Hepatocyte (in vitro differentiated cells): ENCODE measurements around the gene NCMAP. TPM values are rescaled to one million over a fixed set of nuclear protein-coding genes. Genes with fewer than 3 reads are reported as not detected.

Experiments used
- DNase-seq: peaks from one replicate; pipeline ENCODE4 v3.0.0-alpha.2; 2016; ENCODE audit warnings: low spot score
- H2AFZ ChIP-seq: fragments of 200-600 bp; sonication (generic); 2 replicates; pipeline ENCODE4 v1.6.0; 2016; ENCODE audit warnings: antibody characterized with exemption, mild to moderate bottlenecking
- H3K27ac ChIP-seq: fragments of 200-600 bp; sonication (generic); 2 replicates; pipeline ENCODE4 v1.5.1; 2016; ENCODE audit warnings: mild to moderate bottlenecking
- H3K27me3 ChIP-seq: fragments of 200-600 bp; sonication (generic); 2 replicates; pipeline ENCODE4 v1.6.1; 2016
- H3K36me3 ChIP-seq: fragments of 200-600 bp; sonication (generic); replicated peaks from 2 replicates; pipeline ENCODE4 v1.5.1; 2016; ENCODE audit warnings: low read depth; ENCODE audit not compliant: insufficient read depth
- H3K4me1 ChIP-seq: fragments of 200-600 bp; sonication (generic); 2 replicates; pipeline ENCODE4 v1.5.1; 2016; ENCODE audit warnings: mild to moderate bottlenecking, moderate library complexity; ENCODE audit not compliant: insufficient read depth
- H3K4me2 ChIP-seq: fragments of 200-600 bp; sonication (generic); 2 replicates; pipeline ENCODE4 v1.6.0; 2016
- H3K4me3 ChIP-seq: fragments of 200-600 bp; sonication (generic); 2 replicates; pipeline ENCODE4 v1.5.1; 2016; ENCODE audit warnings: mild to moderate bottlenecking
- H3K79me2 ChIP-seq: fragments of 200-600 bp; sonication (generic); 2 replicates; pipeline ENCODE4 v1.6.0; 2017; ENCODE audit warnings: mild to moderate bottlenecking
- H3K9me2 ChIP-seq: fragments of 200-600 bp; sonication (generic); replicated peaks from 2 replicates; pipeline ENCODE4 v1.6.0; 2017; ENCODE audit warnings: mild to moderate bottlenecking; ENCODE audit not compliant: insufficient read depth
- H3K9me3 ChIP-seq: fragments of 200-600 bp; sonication (generic); 2 replicates; pipeline ENCODE4 v1.5.1; 2016; ENCODE audit warnings: low read depth, mild to moderate bottlenecking
- H4K20me1 ChIP-seq: fragments of 200-600 bp; sonication (generic); 2 replicates; pipeline ENCODE4 v1.6.0; 2016; ENCODE audit warnings: mild to moderate bottlenecking; ENCODE audit not compliant: insufficient read depth, poor library complexity, severe bottlenecking
- EZH2 ChIP-seq: fragments of 200-600 bp; sonication (generic); IDR thresholded peaks from 2 replicates; pipeline ENCODE4 v1.6.1; 2016; ENCODE audit warnings: antibody characterized with exemption, mild to moderate bottlenecking, borderline replicate concordance
- EZH2phosphoT487 ChIP-seq: fragments of 200-600 bp; sonication (generic); IDR thresholded peaks from one replicate; pipeline ENCODE4 v1.6.1; 2018; ENCODE audit warnings: antibody characterized with exemption, mild to moderate bottlenecking, low read depth, moderate library complexity; ENCODE audit not compliant: unreplicated experiment, severe bottlenecking
- WGBS: methylation state at CpG from one replicate; pipeline ENCODE4 v1.1.6; 2016; ENCODE audit warnings: low lambda C conversion rate; ENCODE audit errors: missing lambda C conversion rate; 5-methylcytosine and 5-hydroxymethylcytosine counted together
- polyA plus RNA-seq: library from polyadenylated mRNA; unstranded; fragments of >200 nt; fragmentation: Nextera tagmentation; extraction: Ambion mirVana; gene quantifications from 2 replicates; pipeline ENCODE4 v1.2.1, GENCODE V29; 2016
- total RNA-seq: library from RNA; depleted of rRNA; stranded (reverse); fragments of >200 nt; gene quantifications from 2 replicates; pipeline ENCODE4 v1.2.3, GENCODE V29; 2014
- TF ChIP-seq, protein P1 (sequence below): fragments of 200-600 bp; sonication (generic); IDR thresholded peaks from 2 replicates; pipeline ENCODE4 v1.5.1; 2016; ENCODE audit warnings: antibody characterized with exemption, mild to moderate bottlenecking; ENCODE audit not compliant: poor library complexity

The NCMAP gene
- total and polyA plus RNA-seq, 2 experiments from 2014 or later, result 3.5 to 6.3 TPM

DNA sequence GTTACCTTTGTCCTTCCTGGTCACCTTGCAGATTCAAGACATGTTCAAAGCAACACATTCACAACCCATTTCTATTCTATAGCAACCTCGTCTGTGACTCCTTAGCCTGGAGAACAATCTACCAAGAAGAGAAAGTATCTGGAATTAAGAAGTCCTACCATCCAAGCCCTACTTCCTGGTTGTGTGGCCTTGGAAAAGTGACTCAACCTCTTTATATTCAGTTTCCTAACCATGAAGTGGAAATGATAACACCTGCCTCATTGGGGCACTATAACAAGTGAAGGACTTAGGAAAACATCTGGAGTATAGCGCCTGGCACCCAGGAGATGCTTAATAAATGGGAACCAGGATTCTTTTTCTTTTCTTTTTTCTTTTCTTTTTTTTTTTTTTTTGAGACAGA is 50.7 kb downstream of the NCMAP start:
- Histone ChIP-seq H2AFZ (no peak overlapping the region), H3K79me2 (no peaks in the 10 kb centered on the region), H3K27me3 (no peaks in the 10 kb centered on the region), H3K4me3 (no peak overlapping the region), H3K27ac (no peak overlapping the region), H3K9me3 (no peaks in the 10 kb centered on the region), H3K9me2 (no peaks in the 10 kb centered on the region), H3K36me3 (no peaks in the 10 kb centered on the region), H3K4me2 (no peak overlapping the region), H3K4me1 (no peaks in the 10 kb centered on the region), H4K20me1 (no peaks in the 10 kb centered on the region)
- 88% methylated on average over 2 of the region's 2 CpGs for WGBS
- TF ChIP-seq EZH2phosphoT487 (no peak), EZH2 (no peak)
- TF ChIP-seq, protein P1, sequence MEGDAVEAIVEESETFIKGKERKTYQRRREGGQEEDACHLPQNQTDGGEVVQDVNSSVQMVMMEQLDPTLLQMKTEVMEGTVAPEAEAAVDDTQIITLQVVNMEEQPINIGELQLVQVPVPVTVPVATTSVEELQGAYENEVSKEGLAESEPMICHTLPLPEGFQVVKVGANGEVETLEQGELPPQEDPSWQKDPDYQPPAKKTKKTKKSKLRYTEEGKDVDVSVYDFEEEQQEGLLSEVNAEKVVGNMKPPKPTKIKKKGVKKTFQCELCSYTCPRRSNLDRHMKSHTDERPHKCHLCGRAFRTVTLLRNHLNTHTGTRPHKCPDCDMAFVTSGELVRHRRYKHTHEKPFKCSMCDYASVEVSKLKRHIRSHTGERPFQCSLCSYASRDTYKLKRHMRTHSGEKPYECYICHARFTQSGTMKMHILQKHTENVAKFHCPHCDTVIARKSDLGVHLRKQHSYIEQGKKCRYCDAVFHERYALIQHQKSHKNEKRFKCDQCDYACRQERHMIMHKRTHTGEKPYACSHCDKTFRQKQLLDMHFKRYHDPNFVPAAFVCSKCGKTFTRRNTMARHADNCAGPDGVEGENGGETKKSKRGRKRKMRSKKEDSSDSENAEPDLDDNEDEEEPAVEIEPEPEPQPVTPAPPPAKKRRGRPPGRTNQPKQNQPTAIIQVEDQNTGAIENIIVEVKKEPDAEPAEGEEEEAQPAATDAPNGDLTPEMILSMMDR, result no peak
- no peak for DNase-seq

DNA sequence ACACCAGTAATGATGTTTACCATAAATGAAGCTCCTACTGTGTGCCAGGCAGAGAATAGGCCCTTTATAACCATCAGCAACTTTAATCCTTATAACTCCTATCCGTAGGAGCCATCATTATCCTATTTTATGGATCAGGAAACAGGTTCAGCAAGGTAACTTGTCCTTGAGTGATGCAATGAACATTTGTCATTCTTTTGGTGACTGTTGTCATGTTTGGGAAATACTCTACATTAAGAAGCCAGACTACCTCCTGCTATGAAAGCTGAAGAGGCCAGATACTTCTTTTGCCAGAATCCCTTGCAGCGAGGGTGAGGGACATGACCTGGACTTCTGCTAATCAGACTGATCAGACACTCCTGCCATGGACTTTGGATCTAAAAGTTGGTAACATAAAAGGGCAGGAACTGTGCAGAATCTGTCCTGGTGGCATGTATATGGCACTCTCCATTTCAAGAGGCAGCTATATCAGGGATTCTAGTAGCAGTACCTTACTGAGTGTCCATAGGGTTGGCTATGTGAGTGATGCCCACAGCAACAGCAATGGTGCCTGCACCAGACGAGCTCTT is 54.1 kb downstream of the NCMAP start:
- Histone ChIP-seq H3K9me3 (no peaks in the 10 kb centered on the region), H3K27me3 (no peaks in the 10 kb centered on the region), H4K20me1 (no peaks in the 10 kb centered on the region), H3K27ac (no peak overlapping the region), H3K9me2 (no peaks in the 10 kb centered on the region), H3K36me3 (no peaks in the 10 kb centered on the region), H3K4me2 (no peak overlapping the region), H3K4me3 (no peak overlapping the region), H3K4me1 (no peaks in the 10 kb centered on the region), H2AFZ (no peak overlapping the region), H3K79me2 (no peaks in the 10 kb centered on the region)
- 73% methylated on average over 3 of the region's 3 CpGs for WGBS
- no peak for DNase-seq
- TF ChIP-seq EZH2 (no peak), EZH2phosphoT487 (no peak)
- TF ChIP-seq, protein P1, result no peak

DNA sequence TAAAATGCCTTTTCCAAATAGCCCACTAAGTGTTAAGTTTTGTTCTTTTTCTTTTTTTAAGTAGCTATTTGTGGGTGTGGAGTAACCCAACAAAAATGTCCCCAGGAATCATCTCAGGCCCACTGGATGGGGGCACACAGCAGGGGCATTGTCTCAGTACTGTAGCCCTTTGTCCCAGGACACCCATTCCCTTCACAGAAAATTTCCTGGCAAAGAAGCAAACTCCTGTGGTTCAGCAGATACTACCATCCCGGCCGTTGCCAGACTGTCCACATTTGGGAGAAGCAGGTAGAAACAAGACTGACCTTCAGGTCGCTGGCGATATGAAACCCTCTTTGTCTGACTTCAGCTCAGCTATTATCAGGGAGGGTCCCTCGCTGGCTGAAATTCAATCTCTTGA is 63.5 kb downstream of the NCMAP start:
- Histone ChIP-seq H3K4me2 (no peak overlapping the region), H3K27me3 (no peaks in the 10 kb centered on the region), H3K4me1 (peaks cover 4% of the 10 kb centered on the region), H3K9me2 (no peaks in the 10 kb centered on the region), H3K9me3 (no peaks in the 10 kb centered on the region), H3K27ac (no peak overlapping the region), H3K4me3 (no peak overlapping the region), H2AFZ (no peak overlapping the region), H4K20me1 (no peaks in the 10 kb centered on the region), H3K36me3 (no peaks in the 10 kb centered on the region), H3K79me2 (no peaks in the 10 kb centered on the region)
- WGBS, result 82% methylated on average over 5 of the region's 5 CpGs
- DNase-seq, result no peak
- TF ChIP-seq EZH2 (no peak), EZH2phosphoT487 (no peak)
- TF ChIP-seq, protein P1, result no peak

DNA sequence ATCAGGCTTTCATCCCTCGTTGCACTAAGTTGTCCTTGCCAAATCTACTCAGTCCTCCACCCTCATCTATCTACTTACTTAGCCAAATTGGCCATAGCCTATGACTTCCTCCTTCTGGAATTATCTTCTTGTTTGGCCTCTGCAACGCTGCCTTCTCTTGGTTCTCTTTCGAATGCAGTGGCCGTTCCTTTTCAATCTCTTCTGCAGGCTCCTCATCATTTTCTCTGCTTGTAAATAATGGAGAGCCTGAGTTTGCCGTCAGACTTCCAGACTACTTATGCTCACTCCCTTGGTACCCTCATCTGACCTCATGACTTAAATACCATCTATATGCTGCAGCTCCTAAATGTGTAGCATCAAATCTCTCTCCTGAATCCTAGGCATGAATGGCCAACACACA is 64.8 kb downstream of the NCMAP start:
- TF ChIP-seq, protein P1, result no peak
- TF ChIP-seq EZH2phosphoT487 (no peak), EZH2 (no peak)
- 80% methylated on average over 5 of the region's 5 CpGs for WGBS
- H3K9me3 ChIP-seq, result no peaks in the 10 kb centered on the region

More for the DNA sequence above, 64.8 kb downstream of the NCMAP start:
- Histone ChIP-seq H3K27me3 (no peaks in the 10 kb centered on the region), H3K4me1 (peaks cover 4% of the 10 kb centered on the region), H3K4me3 (no peak overlapping the region), H3K9me2 (no peaks in the 10 kb centered on the region), H3K36me3 (no peaks in the 10 kb centered on the region), H4K20me1 (no peaks in the 10 kb centered on the region), H3K79me2 (no peaks in the 10 kb centered on the region), H3K27ac (no peak overlapping the region), H2AFZ (no peak overlapping the region), H3K4me2 (no peak overlapping the region)
- no peak for DNase-seq
